WTC11 (cell line): ENCODE results near the gene RBM19. TPM values are rescaled to one million over a fixed set of nuclear protein-coding genes. Genes with fewer than 3 reads are reported as not detected.

ENCODE experiments used
- ATAC-seq: fragments of 200-7000 bp; cut with Tn5 transposase; 2 replicates; pipeline ENCODE4 v1.10.0; 2021; ENCODE audit warnings: mild to moderate bottlenecking, moderate library complexity
- CTCF ChIA-PET: fragments of 300-600 bp; sonication (Branson Sonifier 250); formaldehyde crosslinking; loops from one replicate; lab custom pipeline; 2021; ENCODE audit warnings: antibody characterized with exemption; lab: Charles Lee
- POLR2A ChIA-PET: fragments of 350-600 bp; sonication (Branson Sonifier 250); formaldehyde crosslinking; loops from one replicate; lab custom pipeline; 2021; ENCODE audit warnings: antibody characterized with exemption; lab: Charles Lee
- DNase-seq: peaks from one replicate; pipeline ENCODE4 v3.0.0; 2021; ENCODE audit warnings: low spot score
- H3K27ac Mint-ChIP-seq: 2 replicates; pipeline ENCODE4 v1.8.0; 2021; ENCODE audit warnings: mixed read lengths
- H3K27me3 Mint-ChIP-seq: 2 replicates; pipeline ENCODE4 v1.8.0; 2021; ENCODE audit warnings: low read depth, mild to moderate bottlenecking, moderate library complexity, mixed read lengths
- H3K36me3 Mint-ChIP-seq: 2 replicates; pipeline ENCODE4 v1.8.0; 2021; ENCODE audit warnings: mixed read lengths
- H3K4me1 Mint-ChIP-seq: 2 replicates; pipeline ENCODE4 v1.8.0; 2022; ENCODE audit warnings: mixed read lengths
- H3K4me3 Mint-ChIP-seq: 2 replicates; pipeline ENCODE4 v1.8.0; 2021; ENCODE audit warnings: mild to moderate bottlenecking, moderate library complexity, mixed read lengths
- H3K9me3 Mint-ChIP-seq: 2 replicates; pipeline ENCODE4 v1.8.0; 2021; ENCODE audit warnings: mixed read lengths
- CBFB ChIP-seq: sonication (generic); formaldehyde crosslinking; IDR thresholded peaks from 2 replicates; pipeline ENCODE4 v1.8.1; 2022; ENCODE audit warnings: mild to moderate bottlenecking, low read depth, missing genetic modification reagents
- FOXP1 ChIP-seq: sonication (generic); formaldehyde crosslinking; IDR thresholded peaks from 2 replicates; pipeline ENCODE4 v1.8.0; 2022; ENCODE audit warnings: missing genetic modification reagents, mild to moderate bottlenecking, moderate library complexity, borderline replicate concordance
- HMGA2 ChIP-seq: fragments of 250-450 bp; sonication (Bioruptor Pico); IDR thresholded peaks from 2 replicates; pipeline ENCODE4 v1.4.0; 2021; ENCODE audit warnings: mild to moderate bottlenecking, moderate library complexity
- NR1H2 ChIP-seq: sonication (generic); formaldehyde crosslinking; IDR thresholded peaks from 2 replicates; pipeline ENCODE4 v1.9.0; 2021; ENCODE audit warnings: mild to moderate bottlenecking, moderate library complexity, missing genetic modification reagents
- NR3C1 ChIP-seq: sonication (generic); formaldehyde crosslinking; conservative IDR thresholded peaks from 2 replicates; pipeline ENCODE4 v1.8.1; 2023; ENCODE audit warnings: low read depth, mild to moderate bottlenecking, missing genetic modification reagents
- RORB ChIP-seq: fragments of 250-450 bp; sonication (Bioruptor Pico); IDR thresholded peaks from 2 replicates; pipeline ENCODE4 v1.9.0; 2021; ENCODE audit warnings: mild to moderate bottlenecking
- SMAD4 ChIP-seq: sonication (generic); formaldehyde crosslinking; IDR thresholded peaks from 2 replicates; pipeline ENCODE4 v1.8.0; 2022; ENCODE audit warnings: mild to moderate bottlenecking, missing genetic modification reagents
- ZNF263 ChIP-seq: sonication (generic); formaldehyde crosslinking; IDR thresholded peaks from 2 replicates; pipeline ENCODE4 v1.8.1; 2022; ENCODE audit warnings: low read depth, mild to moderate bottlenecking, moderate library complexity, missing genetic modification reagents
- ZNF671 ChIP-seq: fragments of 250-450 bp; sonication (Bioruptor Pico); IDR thresholded peaks from 2 replicates; pipeline ENCODE4 v1.8.0; 2021; ENCODE audit warnings: mild to moderate bottlenecking
- total RNA-seq: library from RNA; stranded (reverse); gene quantifications from 3 replicates; pipeline ENCODE4 v1.2.3, GENCODE V29; 2021
- TF ChIP-seq, protein P1 (sequence below): sonication (generic); formaldehyde crosslinking; IDR thresholded peaks from 2 replicates; pipeline ENCODE4 v1.8.0; 2023; ENCODE audit warnings: missing genetic modification reagents, mild to moderate bottlenecking, borderline replicate concordance
- TF ChIP-seq, protein P2 (sequence below): sonication (generic); formaldehyde crosslinking; IDR thresholded peaks from 2 replicates; pipeline ENCODE4 v1.8.1; 2022; ENCODE audit warnings: low read depth, missing genetic modification reagents, borderline replicate concordance
- TF ChIP-seq, protein P3 (sequence below): sonication (generic); formaldehyde crosslinking; conservative IDR thresholded peaks from 2 replicates; pipeline ENCODE4 v1.8.1; 2022; ENCODE audit warnings: mild to moderate bottlenecking, missing genetic modification reagents
- TF ChIP-seq, protein P4 (sequence below): sonication (generic); formaldehyde crosslinking; IDR thresholded peaks from 2 replicates; pipeline ENCODE4 v1.8.1; 2023; ENCODE audit warnings: mild to moderate bottlenecking, missing genetic modification reagents
- TF ChIP-seq, protein P5 (sequence below): sonication (generic); formaldehyde crosslinking; IDR thresholded peaks from 2 replicates; pipeline ENCODE4 v1.8.1; 2022; ENCODE audit warnings: mild to moderate bottlenecking, missing genetic modification reagents, moderate library complexity, borderline replicate concordance
- TF ChIP-seq, protein P6 (sequence below): fragments of 250-450 bp; sonication (Bioruptor Pico); IDR thresholded peaks from 2 replicates; pipeline ENCODE4 v1.9.0; 2021; ENCODE audit warnings: mild to moderate bottlenecking, borderline replicate concordance
- TF ChIP-seq, protein P7 (sequence below): sonication (generic); formaldehyde crosslinking; IDR thresholded peaks from 2 replicates; pipeline ENCODE4 v1.8.1; 2023; ENCODE audit warnings: mild to moderate bottlenecking, missing genetic modification reagents, moderate library complexity

The RBM19 gene
- total RNA-seq, 1 experiment from 2014 or later: 60.1 TPM

DNA sequence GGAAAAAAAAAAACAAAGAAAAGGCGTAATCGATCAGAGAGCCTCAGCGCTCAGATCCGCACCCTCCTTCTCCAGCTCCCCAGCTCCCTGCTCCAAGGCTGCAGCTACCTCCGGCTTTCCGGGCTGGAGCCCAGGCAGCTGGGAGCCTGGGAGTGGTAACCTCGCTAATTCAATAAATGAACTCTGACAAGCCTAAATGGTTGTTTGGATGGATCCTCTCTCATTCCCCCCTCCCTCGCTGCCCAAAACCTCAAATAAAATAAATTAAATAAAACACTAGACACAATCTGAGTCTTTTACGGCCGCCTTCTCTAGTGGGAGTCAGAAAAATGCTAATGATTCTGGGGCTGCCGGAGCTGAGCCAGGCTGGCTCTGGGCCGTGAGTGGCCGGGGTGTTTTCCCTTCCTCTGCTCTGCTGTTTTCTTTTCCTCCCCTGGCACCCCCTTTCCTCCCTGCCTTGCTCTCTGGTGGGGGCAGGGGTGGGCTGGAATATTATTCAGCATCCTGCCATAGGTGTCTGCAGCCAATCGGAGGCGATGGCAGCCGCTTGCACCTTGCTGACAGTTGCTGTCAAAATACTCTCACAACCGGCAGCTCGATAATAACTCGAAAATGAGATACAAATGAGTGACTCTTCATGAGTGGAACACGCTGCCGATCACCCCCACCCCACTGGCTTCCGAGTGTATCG lies 76.1 kb downstream of the RBM19 start:
- peaks cover 16% of the 10 kb centered on the region for H3K4me1 Mint-ChIP-seq
- peaks cover 8% of the 10 kb centered on the region for H3K36me3 Mint-ChIP-seq
- ChIA-PET POLR2A (no interaction called here), CTCF (interaction anchor here (1.0 to 2.0 kb wide), 4 partner anchors 23 to 71 kb away, joined by 3 to 6 read pairs (median 4); no protein-coding TSS in a partner anchor)
- H3K9me3 Mint-ChIP-seq: peaks cover 4% of the 10 kb centered on the region
- H3K4me3 Mint-ChIP-seq: no peak overlapping the region
- H3K27ac Mint-ChIP-seq: peak overlapping the region; percentile 76; the same call in 1 of the 2 replicates
- no peaks in the 10 kb centered on the region for H3K27me3 Mint-ChIP-seq
- ATAC-seq (peak; percentile 54; the same call in 1 of the 2 replicates), DNase-seq (no peak)
- TF ChIP-seq, protein P1, sequence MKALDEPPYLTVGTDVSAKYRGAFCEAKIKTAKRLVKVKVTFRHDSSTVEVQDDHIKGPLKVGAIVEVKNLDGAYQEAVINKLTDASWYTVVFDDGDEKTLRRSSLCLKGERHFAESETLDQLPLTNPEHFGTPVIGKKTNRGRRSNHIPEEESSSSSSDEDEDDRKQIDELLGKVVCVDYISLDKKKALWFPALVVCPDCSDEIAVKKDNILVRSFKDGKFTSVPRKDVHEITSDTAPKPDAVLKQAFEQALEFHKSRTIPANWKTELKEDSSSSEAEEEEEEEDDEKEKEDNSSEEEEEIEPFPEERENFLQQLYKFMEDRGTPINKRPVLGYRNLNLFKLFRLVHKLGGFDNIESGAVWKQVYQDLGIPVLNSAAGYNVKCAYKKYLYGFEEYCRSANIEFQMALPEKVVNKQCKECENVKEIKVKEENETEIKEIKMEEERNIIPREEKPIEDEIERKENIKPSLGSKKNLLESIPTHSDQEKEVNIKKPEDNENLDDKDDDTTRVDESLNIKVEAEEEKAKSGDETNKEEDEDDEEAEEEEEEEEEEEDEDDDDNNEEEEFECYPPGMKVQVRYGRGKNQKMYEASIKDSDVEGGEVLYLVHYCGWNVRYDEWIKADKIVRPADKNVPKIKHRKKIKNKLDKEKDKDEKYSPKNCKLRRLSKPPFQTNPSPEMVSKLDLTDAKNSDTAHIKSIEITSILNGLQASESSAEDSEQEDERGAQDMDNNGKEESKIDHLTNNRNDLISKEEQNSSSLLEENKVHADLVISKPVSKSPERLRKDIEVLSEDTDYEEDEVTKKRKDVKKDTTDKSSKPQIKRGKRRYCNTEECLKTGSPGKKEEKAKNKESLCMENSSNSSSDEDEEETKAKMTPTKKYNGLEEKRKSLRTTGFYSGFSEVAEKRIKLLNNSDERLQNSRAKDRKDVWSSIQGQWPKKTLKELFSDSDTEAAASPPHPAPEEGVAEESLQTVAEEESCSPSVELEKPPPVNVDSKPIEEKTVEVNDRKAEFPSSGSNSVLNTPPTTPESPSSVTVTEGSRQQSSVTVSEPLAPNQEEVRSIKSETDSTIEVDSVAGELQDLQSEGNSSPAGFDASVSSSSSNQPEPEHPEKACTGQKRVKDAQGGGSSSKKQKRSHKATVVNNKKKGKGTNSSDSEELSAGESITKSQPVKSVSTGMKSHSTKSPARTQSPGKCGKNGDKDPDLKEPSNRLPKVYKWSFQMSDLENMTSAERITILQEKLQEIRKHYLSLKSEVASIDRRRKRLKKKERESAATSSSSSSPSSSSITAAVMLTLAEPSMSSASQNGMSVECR (CRISPR knock-in tag): no peak
- no peak for TF ChIP-seq FOXP1 (CRISPR knock-in tag)
- TF ChIP-seq, protein P2, sequence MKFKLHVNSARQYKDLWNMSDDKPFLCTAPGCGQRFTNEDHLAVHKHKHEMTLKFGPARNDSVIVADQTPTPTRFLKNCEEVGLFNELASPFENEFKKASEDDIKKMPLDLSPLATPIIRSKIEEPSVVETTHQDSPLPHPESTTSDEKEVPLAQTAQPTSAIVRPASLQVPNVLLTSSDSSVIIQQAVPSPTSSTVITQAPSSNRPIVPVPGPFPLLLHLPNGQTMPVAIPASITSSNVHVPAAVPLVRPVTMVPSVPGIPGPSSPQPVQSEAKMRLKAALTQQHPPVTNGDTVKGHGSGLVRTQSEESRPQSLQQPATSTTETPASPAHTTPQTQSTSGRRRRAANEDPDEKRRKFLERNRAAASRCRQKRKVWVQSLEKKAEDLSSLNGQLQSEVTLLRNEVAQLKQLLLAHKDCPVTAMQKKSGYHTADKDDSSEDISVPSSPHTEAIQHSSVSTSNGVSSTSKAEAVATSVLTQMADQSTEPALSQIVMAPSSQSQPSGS: no peak
- TF ChIP-seq ZNF671 (CRISPR knock-in tag): no peak
- TF ChIP-seq, protein P3, sequence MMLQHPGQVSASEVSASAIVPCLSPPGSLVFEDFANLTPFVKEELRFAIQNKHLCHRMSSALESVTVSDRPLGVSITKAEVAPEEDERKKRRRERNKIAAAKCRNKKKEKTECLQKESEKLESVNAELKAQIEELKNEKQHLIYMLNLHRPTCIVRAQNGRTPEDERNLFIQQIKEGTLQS (CRISPR knock-in tag): no peak
- no peak for TF ChIP-seq HMGA2 (CRISPR knock-in tag)
- TF ChIP-seq, all 79 proteins: peak for 0

DNA sequence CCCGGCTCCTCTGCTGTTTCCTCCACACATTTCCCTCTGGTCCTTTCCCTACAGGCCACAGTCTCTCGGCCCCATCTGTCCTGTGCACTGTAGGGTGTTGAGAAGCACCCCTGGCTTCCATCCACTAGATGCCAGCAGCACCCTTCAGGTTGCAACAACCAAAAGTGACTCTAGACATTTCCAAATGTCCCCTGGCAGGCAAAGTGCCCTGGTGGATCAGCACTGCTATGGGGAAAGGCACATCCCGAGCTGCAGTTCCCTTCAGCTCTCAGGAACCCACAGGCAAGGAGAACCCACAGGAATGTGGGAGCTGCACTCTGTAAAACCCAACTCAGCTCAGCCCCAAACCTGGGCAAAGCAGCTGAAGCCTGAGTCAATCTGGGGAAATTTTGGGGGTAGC lies 77.0 kb downstream of the RBM19 start:
- H3K27ac Mint-ChIP-seq: no peak overlapping the region
- peaks cover 16% of the 10 kb centered on the region for H3K4me1 Mint-ChIP-seq
- no peak overlapping the region for H3K4me3 Mint-ChIP-seq
- ATAC-seq (peak; percentile 24; the same call in 1 of the 2 replicates), DNase-seq (no peak)
- H3K36me3 Mint-ChIP-seq: peaks cover 16% of the 10 kb centered on the region
- CTCF ChIA-PET: interaction anchor here (1.1 to 2.0 kb wide), 3 partner anchors 22 to 70 kb away, joined by 4 to 6 read pairs (median 5); no protein-coding TSS in a partner anchor
- no peaks in the 10 kb centered on the region for H3K27me3 Mint-ChIP-seq
- peaks cover 12% of the 10 kb centered on the region for H3K9me3 Mint-ChIP-seq
- POLR2A ChIA-PET: no interaction called here
- TF ChIP-seq NR3C1 (CRISPR knock-in tag) (no peak), NR1H2 (no peak), FOXP1 (CRISPR knock-in tag) (no peak), RORB (CRISPR knock-in tag) (no peak), CBFB (CRISPR knock-in tag) (no peak), ZNF263 (no peak), SMAD4 (no peak)
- TF ChIP-seq, protein P4, sequence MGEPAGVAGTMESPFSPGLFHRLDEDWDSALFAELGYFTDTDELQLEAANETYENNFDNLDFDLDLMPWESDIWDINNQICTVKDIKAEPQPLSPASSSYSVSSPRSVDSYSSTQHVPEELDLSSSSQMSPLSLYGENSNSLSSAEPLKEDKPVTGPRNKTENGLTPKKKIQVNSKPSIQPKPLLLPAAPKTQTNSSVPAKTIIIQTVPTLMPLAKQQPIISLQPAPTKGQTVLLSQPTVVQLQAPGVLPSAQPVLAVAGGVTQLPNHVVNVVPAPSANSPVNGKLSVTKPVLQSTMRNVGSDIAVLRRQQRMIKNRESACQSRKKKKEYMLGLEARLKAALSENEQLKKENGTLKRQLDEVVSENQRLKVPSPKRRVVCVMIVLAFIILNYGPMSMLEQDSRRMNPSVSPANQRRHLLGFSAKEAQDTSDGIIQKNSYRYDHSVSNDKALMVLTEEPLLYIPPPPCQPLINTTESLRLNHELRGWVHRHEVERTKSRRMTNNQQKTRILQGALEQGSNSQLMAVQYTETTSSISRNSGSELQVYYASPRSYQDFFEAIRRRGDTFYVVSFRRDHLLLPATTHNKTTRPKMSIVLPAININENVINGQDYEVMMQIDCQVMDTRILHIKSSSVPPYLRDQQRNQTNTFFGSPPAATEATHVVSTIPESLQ (CRISPR knock-in tag): no peak
- TF ChIP-seq, protein P5, sequence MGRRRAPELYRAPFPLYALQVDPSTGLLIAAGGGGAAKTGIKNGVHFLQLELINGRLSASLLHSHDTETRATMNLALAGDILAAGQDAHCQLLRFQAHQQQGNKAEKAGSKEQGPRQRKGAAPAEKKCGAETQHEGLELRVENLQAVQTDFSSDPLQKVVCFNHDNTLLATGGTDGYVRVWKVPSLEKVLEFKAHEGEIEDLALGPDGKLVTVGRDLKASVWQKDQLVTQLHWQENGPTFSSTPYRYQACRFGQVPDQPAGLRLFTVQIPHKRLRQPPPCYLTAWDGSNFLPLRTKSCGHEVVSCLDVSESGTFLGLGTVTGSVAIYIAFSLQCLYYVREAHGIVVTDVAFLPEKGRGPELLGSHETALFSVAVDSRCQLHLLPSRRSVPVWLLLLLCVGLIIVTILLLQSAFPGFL (CRISPR knock-in tag): no peak
- TF ChIP-seq, protein P6, sequence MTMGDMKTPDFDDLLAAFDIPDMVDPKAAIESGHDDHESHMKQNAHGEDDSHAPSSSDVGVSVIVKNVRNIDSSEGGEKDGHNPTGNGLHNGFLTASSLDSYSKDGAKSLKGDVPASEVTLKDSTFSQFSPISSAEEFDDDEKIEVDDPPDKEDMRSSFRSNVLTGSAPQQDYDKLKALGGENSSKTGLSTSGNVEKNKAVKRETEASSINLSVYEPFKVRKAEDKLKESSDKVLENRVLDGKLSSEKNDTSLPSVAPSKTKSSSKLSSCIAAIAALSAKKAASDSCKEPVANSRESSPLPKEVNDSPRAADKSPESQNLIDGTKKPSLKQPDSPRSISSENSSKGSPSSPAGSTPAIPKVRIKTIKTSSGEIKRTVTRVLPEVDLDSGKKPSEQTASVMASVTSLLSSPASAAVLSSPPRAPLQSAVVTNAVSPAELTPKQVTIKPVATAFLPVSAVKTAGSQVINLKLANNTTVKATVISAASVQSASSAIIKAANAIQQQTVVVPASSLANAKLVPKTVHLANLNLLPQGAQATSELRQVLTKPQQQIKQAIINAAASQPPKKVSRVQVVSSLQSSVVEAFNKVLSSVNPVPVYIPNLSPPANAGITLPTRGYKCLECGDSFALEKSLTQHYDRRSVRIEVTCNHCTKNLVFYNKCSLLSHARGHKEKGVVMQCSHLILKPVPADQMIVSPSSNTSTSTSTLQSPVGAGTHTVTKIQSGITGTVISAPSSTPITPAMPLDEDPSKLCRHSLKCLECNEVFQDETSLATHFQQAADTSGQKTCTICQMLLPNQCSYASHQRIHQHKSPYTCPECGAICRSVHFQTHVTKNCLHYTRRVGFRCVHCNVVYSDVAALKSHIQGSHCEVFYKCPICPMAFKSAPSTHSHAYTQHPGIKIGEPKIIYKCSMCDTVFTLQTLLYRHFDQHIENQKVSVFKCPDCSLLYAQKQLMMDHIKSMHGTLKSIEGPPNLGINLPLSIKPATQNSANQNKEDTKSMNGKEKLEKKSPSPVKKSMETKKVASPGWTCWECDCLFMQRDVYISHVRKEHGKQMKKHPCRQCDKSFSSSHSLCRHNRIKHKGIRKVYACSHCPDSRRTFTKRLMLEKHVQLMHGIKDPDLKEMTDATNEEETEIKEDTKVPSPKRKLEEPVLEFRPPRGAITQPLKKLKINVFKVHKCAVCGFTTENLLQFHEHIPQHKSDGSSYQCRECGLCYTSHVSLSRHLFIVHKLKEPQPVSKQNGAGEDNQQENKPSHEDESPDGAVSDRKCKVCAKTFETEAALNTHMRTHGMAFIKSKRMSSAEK (CRISPR knock-in tag): no peak
- TF ChIP-seq, protein P2: no peak
- TF ChIP-seq, protein P7, sequence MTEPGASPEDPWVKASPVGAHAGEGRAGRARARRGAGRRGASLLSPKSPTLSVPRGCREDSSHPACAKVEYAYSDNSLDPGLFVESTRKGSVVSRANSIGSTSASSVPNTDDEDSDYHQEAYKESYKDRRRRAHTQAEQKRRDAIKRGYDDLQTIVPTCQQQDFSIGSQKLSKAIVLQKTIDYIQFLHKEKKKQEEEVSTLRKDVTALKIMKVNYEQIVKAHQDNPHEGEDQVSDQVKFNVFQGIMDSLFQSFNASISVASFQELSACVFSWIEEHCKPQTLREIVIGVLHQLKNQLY: no peak
